CD4-positive, alpha-beta T cell treated with Interleukin-15 for 4 hours (primary cell): Measurements from ENCODE around the gene CLSTN1.

Source experiments
- DNase-seq: peaks from one replicate; pipeline ENCODE4 v3.0.0-alpha.2; 2020; ENCODE audit warnings: low spot score

Gene CLSTN1

DNA sequence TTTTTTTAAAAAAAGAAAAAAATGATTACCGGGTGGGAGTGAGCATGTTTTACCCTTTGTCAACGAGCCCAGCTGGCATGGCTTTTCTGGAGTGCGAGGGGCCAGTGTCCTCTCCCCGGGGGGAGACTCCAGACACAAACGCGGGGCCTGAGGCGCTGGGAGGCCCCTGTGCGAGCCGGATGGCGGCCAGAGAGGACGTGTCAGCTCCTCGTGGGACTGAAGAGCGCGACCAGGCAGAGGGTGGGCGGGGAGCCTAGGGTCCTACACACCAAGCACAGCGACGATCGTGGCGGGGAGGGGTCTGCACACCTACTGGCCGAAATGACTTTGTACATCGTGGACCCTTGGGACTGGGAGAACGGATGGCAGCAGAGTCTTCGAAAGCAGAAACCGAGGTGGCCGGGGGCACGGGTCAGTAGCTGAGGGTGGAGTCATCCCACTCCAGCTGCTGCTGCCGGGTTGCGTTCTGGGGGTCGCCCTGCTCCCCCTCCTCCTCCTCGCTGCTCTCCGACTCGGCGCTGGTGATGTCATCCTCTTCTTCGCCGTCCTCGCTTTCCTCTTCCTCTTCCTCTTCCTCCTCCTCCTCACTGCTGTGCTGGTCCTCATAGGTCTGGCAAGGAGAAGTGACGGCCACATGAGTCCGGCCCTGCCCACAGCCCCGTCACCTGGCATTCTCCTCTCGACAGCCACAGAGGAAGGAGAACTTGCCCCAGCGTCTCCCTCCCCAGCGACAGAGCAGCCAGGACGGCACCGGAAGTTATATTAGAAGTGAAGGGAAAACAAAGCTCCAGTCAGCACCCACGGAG, 93.5 kb downstream of the CLSTN1 start:
- no peak for DNase-seq

DNA sequence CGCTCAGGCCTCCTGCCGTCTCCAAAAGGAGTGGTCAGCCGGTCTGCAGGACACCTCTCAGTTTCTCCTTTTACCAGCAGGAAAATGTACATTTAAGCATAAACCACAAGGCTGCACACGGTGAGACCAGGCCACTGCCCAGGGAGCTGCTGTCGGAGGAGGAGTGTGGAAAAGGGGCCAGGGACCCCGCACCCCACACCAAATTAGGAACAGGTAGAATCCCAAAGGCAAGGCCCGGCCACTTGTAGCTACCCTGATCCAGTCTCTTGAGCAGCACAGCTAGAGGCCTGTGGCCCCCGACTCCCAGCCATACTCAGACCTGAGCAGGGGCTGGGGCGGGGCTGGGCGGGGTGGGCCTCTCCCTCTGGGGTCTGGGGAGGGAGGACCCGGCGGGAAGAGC, 94.2 kb downstream of the CLSTN1 start:
- DNase-seq: no peak

DNA sequence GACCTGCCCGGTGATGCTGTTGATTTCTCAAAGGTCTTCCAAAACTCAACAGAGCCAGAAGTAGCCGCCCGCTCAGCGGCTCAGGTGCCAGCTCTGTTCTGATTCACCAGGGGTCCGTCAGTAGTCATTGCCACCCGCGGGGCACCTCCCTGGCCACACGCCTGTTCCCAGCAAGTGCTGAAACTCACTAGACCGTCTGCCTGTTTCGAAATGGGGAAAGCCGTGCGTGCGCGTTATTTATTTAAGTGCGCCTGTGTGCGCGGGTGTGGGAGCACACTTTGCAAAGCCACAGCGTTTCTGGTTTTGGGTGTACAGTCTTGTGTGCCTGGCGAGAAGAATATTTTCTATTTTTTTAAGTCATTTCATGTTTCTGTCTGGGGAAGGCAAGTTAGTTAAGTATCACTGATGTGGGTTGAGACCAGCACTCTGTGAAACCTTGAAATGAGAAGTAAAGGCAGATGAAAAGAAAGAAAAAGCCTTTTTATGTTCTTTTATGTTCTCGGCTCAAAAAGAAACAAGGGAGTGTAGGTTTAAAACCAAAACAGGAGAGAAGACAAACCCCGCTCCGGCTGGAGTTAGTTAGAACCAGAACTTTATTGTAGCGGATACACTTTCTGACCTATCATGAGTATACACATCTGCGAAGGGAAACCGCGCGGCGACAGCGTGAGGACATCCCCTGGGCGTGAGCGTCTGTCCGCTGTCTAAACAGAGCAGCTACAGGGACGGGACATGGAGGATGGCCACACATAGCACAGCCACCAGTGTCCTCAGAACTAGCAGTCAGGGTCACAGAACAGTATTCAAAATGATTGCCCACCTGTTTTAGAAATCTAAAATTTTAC, 95.1 kb downstream of the CLSTN1 start:
- DNase-seq: peak; percentile 49

DNA sequence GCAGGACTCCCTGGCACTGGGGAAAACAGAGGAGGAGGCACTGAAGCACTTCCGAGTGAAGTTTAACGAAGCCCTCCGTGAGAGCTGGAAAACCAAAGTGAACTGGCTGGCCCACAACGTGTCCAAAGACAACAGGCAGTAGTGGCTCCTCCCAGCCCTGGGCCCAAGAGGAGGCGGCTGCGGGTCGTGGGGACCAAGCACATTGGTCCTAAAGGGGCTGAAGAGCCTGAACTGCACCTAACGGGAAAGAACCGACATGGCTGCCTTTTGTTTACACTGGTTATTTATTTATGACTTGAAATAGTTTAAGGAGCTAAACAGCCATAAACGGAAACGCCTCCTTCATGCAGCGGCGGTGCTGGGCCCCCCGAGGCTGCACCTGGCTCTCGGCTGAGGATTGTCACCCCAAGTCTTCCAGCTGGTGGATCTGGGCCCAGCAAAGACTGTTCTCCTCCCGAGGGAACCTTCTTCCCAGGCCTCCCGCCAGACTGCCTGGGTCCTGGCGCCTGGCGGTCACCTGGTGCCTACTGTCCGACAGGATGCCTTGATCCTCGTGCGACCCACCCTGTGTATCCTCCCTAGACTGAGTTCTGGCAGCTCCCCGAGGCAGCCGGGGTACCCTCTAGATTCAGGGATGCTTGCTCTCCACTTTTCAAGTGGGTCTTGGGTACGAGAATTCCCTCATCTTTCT, 96.7 kb downstream of the CLSTN1 start:
- DNase-seq: no peak

DNA sequence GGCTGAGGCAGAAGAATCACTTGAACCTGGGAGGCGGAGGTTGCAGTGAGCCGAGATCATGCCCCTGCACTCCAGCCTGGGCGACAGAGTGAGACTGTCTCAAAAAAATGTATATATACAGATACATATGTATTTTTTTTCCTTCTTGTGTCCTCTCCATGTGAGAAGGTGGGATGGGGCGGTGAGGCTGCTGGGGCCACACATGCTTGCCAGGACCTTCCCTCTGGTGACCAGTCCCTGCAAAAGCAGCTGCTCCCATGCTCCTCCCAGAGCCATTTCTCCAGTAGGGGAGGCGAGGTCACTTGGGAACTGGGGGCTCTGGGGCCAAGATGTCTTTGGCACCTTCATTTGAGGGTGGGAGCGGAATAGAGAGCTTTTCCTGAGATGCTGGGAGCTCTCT, 97.4 kb downstream of the CLSTN1 start:
- no peak for DNase-seq

DNA sequence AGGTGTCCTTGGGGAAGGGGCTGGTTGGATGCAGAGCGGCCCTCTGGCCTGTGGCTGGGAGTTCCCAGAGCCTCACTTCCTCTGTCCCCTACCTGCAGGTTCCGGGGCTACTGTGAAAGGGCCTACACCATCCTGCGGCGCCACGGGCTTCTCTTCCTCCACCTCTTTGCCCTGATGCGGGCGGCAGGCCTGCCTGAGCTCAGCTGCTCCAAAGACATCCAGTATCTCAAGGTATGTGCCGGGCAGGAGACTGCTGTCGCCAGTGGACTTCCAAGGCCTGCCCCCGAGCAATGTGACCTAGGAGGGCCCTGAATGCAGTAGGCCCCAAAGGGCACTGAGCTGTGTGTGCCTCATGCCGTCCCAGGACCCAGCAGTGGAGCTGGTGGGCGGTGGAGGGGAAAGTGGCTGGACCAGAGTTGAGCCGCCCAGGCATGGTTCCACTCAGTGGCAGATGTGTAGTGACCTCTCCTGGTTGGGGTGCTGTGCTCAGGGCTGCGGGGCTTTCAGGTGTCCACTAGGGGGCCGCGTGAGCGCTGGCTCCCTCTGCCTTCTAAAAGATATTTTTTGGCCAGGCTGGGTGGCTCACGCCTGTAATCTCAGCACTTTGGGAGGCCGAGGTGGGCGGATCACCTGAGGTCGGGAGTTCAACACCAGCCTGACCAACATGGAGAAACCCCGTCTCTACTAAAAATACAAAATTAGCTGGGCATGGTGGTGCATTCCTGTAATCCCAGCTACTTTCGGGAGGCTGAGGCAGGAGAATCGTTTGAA, 98.9 kb downstream of the CLSTN1 start:
- DNase-seq: peak; percentile 75

DNA sequence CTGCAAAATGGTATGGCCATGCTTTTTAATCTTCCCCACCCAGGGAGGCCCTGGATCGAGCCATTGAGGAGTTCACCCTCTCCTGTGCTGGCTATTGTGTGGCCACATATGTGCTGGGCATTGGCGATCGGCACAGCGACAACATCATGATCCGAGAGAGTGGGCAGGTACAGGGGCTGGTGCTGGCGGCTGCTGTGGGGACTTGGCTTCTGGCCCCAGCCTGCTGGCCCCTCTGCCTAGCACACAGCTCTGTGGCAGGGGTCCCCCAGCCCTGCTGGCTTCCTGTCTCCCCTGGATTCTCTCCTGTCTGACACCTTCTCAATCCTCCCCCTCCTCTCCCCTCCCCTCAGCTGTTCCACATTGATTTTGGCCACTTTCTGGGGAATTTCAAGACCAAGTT, 99.8 kb downstream of the CLSTN1 start:
- DNase-seq: no peak

DNA sequence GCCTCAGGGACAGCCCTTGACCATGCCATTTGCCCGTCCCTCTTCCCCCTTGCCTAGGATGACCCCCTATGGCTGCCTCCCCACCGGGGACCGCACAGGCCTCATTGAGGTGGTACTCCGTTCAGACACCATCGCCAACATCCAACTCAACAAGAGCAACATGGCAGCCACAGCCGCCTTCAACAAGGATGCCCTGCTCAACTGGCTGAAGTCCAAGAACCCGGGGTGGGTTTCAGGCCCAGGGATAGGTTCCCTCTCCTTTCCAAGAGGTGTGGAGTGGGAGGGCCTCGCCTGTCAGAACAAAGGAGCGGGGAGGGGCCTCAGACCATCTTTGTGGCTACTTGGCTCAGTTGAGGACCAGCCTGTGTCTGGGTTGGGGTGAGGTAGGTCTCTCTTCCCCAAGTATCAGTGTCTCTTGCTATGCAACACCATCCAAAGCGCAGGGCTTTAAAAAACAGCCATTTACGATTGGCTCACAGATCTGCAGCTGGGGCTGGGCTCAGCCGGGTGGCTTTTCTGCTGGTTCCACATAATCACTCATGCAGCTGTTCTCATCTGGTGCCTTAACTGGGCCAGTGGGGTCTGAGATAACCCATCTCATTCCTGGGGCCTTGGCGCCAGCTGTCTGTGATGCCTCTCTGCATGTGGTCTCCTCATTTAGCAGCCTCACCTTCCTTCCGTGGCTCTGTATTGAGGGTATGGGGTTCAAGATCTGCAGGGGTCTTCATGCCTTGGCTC, 100.5 kb downstream of the CLSTN1 start:
- no peak for DNase-seq

DNA sequence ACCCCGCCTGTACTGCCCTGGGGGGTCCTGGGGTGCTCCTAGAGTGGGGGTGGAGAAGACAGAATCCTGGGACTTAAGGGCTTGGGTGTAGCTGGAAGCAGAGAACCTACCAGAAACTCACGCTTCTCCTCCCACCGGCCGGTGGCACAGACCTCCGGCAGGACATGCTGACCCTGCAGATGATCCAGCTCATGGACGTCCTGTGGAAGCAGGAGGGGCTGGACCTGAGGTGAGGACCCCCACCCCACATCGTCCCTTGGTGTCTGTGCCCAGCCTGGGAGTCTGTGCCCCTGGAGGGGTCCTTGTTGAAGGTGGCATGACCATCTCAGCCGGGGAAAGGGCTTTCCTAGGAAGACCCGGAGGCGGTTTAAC, 101.4 kb downstream of the CLSTN1 start:
- no peak for DNase-seq

DNA sequence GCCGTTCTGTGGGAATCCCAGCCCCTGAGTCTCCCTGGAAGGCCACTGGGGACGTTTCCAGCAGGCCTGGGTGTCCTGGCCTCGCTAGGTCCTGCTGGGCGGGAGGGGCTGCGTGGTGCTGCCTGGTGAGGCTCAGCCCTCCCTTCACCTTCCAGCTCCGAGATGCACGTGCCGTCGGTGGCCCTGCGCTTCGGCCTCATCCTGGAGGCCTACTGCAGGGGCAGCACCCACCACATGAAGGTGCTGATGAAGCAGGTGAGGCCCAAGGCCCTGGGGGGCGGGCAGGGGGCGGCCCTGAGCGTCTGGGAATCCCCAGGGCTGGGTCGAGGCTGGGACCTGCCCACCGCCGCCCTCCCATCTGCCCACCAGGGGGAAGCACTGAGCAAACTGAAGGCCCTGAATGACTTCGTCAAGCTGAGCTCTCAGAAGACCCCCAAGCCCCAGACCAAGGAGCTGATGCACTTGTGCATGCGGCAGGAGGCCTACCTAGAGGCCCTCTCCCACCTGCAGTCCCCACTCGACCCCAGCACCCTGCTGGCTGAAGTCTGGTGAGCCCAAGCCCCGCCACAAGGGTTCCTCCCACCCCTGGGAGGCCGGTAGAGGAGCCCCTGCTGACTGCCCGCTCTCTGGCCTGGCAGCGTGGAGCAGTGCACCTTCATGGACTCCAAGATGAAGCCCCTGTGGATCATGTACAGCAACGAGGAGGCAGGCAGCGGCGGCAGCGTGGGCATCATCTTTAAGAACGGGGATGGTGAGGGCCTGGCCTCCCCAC, 102.0 kb downstream of the CLSTN1 start:
- DNase-seq: peak; percentile 81

DNA sequence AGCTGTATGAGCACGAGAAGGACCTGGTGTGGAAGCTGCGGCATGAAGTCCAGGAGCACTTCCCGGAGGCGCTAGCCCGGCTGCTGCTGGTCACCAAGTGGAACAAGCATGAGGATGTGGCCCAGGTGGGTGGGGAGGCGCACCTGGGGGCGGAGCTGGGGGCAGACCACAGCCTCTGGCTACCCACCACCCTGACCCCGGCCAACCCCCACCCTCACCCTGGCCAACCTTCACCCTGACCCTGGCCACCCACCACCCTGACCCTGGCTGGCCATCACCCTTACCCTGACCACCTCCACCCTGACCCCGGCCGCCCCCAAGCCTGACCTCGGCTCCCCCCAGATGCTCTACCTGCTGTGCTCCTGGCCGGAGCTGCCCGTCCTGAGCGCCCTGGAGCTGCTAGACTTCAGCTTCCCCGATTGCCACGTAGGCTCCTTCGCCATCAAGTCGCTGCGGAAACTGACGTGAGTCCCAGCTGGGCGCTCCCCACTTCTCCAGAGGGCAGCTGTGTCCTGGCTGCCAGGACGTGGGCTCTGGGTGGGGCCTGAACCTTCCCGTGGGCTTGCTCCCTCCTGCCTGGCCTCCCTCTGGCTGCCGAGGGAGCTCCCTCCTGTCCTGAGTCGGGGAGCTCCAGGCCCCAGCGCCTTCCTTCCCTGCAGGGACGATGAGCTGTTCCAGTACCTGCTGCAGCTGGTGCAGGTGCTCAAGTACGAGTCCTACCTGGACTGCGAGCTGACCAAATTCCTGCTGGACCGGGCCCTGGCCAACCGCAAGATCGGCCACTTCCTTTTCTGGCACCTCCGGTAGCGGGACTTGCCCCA, 102.8 kb downstream of the CLSTN1 start:
- DNase-seq: no peak

DNA sequence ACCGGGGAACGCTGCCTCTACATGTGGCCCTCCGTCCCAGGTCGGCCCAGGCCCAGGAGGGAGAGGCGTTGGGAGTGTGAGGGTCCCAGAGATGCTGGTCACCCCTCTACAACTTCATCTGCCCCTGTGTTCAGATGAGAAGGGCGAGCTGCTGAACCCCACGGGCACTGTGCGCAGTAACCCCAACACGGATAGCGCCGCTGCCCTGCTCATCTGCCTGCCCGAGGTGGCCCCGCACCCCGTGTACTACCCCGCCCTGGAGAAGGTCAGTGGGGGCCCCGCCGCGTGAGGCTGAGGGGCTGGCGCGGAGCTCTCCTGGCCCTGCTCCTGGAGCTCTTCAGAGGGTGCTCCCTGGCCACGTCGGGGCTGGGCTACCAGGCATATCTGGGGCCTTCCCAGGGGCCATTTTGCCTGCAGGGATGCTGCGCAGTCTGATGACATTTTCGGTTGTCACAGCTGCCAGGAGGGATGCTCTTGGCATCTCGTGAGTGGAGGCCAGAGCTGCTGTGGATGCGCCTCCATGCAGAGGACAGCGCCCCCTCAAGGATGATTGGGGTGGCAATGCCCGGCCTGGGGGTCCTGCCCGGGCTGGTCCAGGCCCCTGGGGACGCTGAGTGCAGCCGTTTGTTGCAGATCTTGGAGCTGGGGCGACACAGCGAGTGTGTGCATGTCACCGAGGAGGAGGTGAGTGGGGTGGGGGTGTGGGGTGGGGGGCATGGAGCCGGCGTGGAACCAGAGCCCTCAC, 103.6 kb downstream of the CLSTN1 start:
- DNase-seq: no peak

DNA sequence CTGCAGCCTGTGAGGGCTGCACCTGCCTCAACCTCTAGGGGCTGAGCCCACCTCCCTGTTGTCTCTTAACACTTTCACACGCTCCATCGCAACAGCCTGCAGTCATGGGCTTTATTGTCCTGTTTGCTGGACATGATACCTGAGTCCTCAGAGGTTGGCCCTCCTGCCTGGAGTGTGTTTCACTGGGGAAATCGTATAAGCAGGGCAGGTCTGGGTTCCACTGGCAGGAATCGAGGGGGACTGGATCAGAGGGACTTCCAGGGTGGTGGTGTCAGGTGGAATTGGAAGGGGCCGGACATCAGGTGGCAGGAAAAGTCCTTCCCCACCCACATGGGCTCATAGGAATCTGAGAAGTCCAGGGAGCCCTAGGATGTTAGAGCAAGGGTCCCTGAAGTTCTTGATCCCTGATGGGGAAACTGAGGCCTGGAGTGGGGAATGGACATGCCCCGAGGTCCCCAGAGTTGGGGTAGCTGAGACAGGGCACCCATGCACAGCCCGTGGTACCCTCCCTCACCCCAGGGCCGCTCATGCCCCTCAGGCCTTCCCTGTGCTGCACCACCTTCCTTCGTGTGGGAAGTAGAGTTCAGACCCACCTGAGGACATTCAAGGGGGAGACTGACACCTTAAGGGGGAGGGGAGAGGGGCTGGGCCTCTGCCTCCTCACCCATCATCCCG, 105.6 kb downstream of the CLSTN1 start:
- no peak for DNase-seq

DNA sequence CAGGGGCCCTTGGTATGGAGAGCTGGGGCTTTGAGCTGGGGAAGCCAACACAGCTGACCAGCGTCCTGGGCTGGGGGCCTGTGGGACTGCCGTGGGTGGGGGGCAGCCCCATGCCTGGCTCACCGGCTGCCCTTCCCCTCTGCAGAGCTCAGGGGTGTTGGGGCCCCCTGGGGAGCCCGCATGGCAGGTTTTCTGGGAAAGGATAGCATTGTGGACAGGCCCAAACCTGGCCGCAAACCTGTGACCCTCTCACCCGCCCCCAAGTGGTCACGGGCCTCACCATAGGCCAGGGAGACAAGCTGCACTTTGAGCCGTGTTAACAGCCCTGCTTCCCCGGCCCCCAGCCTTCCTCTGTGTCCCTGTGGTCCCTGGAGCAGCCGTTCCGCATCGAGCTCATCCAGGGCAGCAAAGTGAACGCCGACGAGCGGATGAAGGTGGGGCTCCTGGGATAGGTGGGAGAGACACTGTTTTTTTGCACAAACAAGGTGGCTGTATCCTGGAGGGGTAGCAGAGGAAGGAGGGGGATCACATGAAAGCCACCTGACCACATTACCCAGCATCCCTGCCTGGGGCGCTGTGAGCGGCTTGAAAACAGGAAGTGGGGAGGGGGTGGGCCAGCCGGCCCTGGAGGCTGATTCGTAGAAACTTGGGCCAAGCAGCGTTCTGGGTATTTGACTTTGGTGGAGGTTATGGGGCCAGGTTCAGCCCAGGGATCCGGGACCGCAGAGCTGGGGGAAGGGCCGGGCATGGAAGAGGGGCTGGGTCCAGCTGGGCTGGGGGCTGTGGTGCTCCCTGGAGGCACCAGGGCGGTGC, 106.4 kb downstream of the CLSTN1 start:
- DNase-seq: peak; percentile 94

DNA sequence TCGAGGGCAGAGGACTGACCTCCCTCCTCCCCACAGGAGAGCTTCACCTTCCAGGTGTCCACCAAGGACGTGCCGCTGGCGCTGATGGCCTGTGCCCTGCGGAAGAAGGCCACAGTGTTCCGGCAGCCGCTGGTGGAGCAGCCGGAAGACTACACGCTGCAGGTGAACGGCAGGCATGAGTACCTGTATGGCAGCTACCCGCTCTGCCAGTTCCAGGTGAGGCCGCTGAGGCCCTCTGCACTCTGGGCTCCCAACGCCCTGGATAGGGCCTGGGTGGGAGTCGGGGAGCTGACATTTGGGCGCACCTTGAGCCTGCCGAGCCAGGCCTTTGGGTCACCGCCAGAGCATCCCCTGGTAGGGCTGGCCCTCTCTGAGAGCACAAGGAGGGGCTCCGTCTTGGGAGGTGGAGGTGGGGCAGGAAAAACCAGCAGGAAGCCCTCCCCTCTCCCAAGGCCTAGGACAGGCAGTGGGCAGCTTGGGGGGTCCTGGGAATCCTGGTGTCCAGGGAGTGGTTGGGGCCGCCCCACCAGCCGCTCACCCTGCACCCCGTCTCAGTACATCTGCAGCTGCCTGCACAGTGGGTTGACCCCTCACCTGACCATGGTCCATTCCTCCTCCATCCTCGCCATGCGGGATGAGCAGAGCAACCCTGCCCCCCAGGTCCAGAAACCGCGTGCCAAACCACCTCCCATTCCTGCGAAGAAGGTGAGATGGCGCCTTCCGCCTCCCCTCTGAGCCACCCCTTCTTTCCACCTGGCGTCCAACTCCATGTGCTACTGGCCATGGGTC, 107.2 kb downstream of the CLSTN1 start:
- DNase-seq: no peak

DNA sequence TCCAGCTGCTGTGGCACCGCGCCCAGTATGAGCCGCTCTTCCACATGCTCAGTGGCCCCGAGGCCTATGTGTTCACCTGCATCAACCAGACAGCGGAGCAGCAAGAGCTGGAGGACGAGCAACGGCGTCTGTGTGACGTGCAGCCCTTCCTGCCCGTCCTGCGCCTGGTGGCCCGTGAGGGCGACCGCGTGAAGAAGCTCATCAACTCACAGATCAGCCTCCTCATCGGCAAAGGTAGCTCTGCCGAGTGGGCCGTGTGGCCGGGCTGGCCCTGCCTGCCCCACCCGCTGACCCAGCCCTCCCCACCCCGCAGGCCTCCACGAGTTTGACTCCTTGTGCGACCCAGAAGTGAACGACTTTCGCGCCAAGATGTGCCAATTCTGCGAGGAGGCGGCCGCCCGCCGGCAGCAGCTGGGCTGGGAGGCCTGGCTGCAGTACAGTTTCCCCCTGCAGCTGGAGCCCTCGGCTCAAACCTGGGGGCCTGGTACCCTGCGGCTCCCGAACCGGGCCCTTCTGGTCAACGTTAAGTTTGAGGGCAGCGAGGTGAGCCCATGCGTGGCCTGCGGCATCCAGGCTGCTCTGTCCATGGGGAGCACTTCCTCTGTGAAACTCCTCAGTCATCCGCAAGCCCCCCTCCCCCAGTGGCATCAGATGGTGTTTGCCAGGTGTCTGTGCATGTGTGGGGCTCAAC, 108.1 kb downstream of the CLSTN1 start:
- peak; percentile 42 for DNase-seq
